DMS153 (cell line): ENCODE results near the gene AJM1.
"Not testable (repeated sequence)": the region's sequence is repeated elsewhere in the genome, so short reads cannot be mapped to it uniquely, and the experiment has no call there.

Source experiments
- DNase-seq: peaks from one replicate; lab custom pipeline; 2025; lab: John Stamatoyannopoulos, UW

Gene AJM1

DNA sequence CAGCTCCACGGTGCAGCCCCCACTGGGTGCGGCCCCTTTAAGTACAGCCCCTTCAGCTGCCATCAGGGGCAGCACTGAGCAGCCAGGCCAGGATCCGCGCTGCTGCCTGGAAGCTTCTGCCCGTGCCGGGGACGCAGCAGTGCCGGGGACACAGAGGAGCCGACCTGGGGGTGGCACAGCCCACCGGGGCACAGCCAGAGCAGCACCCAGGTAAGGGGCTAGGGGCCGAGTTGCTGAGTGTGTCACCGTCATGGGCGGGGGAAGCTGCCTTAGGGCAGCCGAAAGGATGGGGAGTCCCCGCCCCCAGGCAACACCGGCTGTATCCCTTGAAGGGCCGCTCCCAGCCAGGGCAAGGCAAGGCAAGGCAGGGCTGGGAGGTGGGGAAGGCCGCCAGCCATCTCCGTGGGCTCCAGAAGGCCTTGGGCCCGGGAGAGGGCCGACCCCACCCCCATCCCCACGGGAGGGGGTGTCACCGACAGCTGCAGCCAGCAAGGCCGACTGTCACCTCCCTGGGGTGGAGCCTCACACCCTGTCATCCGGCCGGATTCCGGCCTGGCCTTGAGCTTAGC is at the start of gene AJM1:
Gene AJM1 (plus strand): TSS at position 99 of the 569 bp plus-strand sequence. CDS start 1,937 bp downstream, outside the sequence.
- DNase-seq, result peak; percentile 45

DNA sequence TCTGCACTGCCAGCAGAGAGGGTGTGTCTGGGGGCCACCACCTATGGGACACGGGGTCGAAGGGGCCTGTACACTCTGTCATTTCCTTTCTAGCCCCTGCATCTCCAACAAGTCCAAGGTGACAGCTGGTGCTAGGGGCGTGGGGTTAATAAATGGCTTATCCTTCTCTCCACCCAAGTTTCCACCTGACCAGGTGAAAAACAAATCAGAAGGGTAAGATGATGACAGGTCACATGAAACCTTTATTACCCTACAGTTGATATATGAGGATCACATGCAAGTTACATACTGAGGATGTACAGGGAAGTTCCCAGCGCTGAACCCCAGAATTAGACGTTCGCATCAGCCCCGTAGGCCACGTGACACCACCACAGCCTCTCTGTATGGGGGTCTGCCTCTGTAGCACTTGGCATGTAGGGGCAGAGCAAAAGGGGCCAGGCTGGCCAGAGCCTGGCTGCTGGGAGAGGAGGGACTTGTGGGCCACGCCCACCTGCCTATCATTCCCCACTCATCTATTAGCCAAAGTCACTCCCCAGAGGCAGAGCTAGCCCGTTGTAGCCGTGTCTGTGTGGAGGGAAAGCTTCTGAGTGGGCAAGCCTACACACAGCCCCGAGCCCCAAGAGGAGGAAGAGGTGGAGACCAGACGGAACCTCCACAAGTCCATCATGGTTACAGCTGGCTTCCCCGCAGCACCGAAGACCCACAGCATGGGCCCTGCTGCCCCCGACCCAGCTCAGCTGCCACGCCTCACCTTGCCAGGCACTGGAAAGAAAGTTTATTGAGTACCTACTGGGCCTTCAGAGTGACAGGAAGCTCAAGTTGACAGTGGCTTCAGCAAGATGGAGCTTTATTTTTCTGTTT is 49.0 kb upstream of the AJM1 start:
- no peak for DNase-seq

GRCh38 chr9:136794281-136794999 is 47.8 kb upstream of the AJM1 start:
- DNase-seq, result no peak

DNA sequence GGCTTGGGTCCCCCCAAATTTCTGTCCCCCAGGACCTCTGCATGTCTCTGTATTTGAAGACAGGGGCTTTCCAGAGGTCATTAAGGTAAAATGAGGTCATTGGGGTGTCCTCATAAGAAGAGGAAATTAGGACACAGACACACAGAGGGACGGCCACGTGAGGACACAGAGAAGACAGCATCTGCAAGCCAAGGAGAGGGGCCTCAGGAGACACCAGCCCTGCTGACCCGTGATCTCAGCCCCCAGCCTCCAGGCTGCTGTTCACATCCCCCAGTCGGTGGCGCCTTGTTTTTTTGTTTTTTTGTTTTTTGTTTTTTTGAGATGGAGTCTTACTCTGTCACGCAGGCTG is 47.3 kb upstream of the AJM1 start:
- DNase-seq, result no peak

GRCh38 chr9:136796238-136796774 is 46.0 kb upstream of the AJM1 start, which contains the start of gene CCDC183:
CCDC183 (plus strand) TSS chr9:136796338; CDS start chr9:136796398, 60 bp downstream.
- DNase-seq, result no peak

DNA sequence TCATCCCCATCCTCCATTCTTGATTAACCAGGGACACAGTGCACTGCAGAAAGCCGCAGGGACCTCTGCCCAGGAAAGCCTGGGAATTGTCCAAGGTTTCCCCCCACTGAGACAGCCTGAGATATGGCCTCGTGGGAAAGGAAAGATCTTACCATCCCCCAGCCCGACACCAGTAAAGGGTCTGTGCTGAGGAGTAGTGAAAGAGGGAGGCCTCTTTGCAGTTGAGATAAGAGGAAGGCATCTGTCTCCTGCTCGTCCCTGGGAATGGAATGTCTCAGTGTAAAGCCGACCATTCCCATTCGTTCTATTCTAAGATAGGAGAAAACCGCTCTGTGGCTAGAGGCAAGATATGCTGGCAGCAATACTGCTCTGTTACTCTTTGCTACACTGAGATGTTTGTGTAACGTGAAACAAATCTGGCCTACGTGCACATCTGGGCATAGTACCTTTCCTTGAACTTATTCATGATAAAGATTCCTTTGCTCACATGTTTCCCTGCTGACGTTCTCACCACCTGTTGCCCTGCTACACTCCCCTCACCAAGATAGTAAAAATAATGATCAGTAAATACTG is 45.4 kb upstream of the AJM1 start:
- not testable (repeated sequence) for DNase-seq

DNA sequence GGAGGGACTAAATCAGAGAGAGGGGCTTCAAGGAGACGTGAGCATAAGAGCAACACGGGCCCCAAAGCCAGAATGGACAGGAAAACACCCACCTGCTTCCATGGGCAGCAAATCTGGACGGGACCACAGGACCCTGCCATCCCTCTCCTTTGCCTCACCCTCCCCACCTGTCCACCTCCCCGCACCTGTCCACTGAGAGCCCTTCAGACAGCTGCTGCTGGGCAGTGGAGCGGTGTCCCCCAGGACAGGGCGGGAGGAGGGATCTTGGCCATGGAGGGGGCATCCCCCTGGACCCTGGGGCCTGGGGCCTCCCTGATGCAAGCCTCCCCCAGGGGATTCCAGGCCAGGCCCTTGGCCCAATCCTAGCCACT is 43.6 kb upstream of the AJM1 start:
- DNase-seq, result no peak

- DNase-seq, result peak; percentile 53
Measured at GRCh38 chr9:136799079-136799853, 43.0 kb upstream of the AJM1 start.

GRCh38 chr9:136799854-136800657 is 42.2 kb upstream of the AJM1 start:
- peak; percentile 88 for DNase-seq

- DNase-seq, result no peak
Measured at GRCh38 chr9:136802321-136802720, 40.0 kb upstream of the AJM1 start.

- DNase-seq, result not testable (repeated sequence)
Measured at GRCh38 chr9:136803009-136803550, 39.2 kb upstream of the AJM1 start.

- DNase-seq, result no peak
Measured at GRCh38 chr9:136803551-136804508, 38.4 kb upstream of the AJM1 start.

- DNase-seq, result no peak
Measured at GRCh38 chr9:136804509-136805206, 37.6 kb upstream of the AJM1 start.

DNA sequence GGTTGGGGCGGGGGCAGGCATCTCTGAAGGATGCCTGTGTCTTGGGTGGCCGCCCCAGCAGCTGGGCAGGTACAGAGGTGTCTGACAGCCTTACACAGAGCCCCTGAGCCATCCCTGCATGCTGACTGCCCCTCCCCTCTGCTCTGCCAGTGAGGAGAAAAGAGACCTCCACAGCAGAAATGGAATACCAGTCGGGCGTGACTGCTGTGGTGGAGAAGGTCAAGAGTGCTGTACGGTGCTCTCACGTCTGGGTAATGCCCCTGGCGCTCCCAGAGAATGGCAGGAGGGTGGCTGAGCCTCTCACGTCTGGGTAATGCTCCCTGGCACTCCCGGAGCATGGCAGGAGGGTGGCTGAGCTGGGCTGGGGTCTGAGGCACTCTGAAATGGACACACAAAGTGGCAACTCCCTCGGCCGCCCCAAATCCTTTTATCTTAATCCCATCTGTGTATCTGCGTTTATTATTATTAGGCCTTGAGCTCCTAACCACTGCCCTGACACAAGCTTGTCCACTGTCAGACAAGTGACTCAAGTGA is 37.0 kb upstream of the AJM1 start:
- DNase-seq, result no peak

GRCh38 chr9:136806067-136806466 is 36.2 kb upstream of the AJM1 start:
- no peak for DNase-seq

DNA sequence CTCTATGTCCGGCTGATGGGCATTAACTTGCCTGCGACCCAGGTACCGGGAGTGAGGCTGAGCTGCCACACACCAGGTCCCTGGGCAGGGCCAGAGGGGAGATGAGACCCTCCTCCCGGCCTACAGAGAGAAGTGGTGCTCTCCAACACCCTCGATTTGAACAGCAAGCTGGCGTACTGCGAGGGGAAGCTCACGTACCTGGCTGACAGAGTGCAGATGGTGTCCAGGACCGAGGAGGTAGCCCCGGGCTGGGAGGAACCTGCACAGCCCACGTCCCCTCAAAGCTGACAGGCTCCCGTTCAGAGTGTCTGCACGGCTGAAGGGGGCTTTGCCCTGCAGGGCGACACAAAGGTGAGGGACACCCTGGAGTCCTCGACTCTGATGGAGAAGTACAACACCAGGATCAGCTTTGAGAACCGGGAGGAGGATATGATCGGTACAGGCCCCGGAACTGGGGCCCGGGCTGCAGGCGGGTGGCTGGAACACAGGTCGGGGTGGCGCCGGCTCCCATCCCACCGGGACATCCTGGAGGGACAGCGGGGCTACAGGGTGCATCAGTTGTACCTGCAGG is 35.6 kb upstream of the AJM1 start:
- no peak for DNase-seq

DNA sequence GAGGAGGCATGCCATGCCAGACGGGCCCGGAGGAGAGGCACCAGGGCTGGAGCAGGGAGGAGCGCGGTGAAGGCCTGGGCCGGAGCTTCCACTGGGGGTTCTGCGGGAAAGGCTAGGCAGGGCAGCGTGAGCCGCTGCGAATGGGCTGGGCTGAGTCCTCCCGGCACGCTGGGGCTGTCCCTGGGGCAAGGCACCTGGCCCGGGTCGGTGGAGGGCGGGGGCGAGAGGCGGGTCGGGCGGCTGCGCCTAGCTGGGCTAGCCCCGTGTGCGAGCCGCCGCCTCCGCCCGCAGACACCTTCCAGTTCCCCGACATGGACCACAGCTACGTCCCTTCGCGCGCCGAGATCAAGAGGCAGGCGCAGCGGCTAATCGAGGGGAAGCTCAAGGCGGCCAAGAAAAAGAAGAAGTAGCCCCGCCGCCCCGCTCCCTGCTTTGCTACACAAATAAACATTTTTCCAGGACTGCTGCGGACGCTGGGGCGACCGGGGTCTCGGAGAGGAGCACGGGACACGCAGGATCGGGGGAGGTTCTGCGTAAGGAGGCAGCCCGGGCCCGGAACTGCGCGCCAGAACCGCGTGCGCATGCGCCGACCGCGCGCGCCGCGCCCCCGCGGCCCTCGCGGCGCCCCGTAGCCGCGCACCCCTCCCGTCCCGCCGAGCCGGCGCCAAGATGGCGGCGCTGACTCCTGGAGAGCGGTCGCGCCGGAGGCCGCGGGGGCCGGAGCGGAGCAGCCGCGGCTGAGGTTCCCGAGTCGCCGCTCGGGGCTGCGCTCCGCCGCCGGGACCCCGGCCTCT is 34.8 kb upstream of the AJM1 start, which contains the start of gene RABL6:
Gene RABL6 (plus strand): TSS at position 668 of the 794 bp plus-strand sequence. CDS start 249 bp downstream, outside the sequence.
- no peak for DNase-seq
